Activated CD4-positive, alpha-beta T cell treated with anti-CD3 and anti-CD28 coated beads, Interleukin-2, amount 50 U/mL, for 4 hours (primary cell): ENCODE measurements around the gene ARL8B.
A peak's percentile ranks its signal among the peaks of the same experiment; 100 is the strongest.

Source experiments
- DNase-seq, 2 experiments: peaks; one replicate each; pipeline ENCODE4 v3.0.0-alpha.2; 2020

Gene ARL8B

GRCh38 chr3:5188419-5189221 lies 66.5 kb downstream of the ARL8B start:
- peak; percentile 54 to 57 for DNase-seq

- DNase-seq: no peak
These were observed 68.2 kb downstream of the ARL8B start for GRCh38 chr3:5190147-5190791.

- DNase-seq: no peak
These were observed 69.6 kb downstream of the ARL8B start for GRCh38 chr3:5191555-5192304.

- peak; percentile 33 to 37 for DNase-seq
These were observed 70.7 kb downstream of the ARL8B start for GRCh38 chr3:5192571-5193365.

- DNase-seq: no peak
These were observed 72.2 kb downstream of the ARL8B start for GRCh38 chr3:5194341-5194740.

- DNase-seq: peak in 1 of 2 experiments; percentile 34
These were observed 72.9 kb downstream of the ARL8B start for GRCh38 chr3:5194801-5195509.

- no peak for DNase-seq
These were observed 73.5 kb downstream of the ARL8B start for GRCh38 chr3:5195605-5196004.

- no peak for DNase-seq
These were observed 74.9 kb downstream of the ARL8B start for GRCh38 chr3:5197022-5197421.

- peak; percentile 27 to 33 for DNase-seq
These were observed 75.6 kb downstream of the ARL8B start for GRCh38 chr3:5197470-5198312.

GRCh38 chr3:5198313-5198677 lies 76.2 kb downstream of the ARL8B start:
- DNase-seq: no peak

GRCh38 chr3:5198986-5199731 lies 77.1 kb downstream of the ARL8B start:
- no peak for DNase-seq

- DNase-seq: no peak
These were observed 79.4 kb downstream of the ARL8B start for GRCh38 chr3:5201536-5201935.

GRCh38 chr3:5202222-5202621 lies 80.1 kb downstream of the ARL8B start:
- DNase-seq: no peak

- DNase-seq: no peak
These were observed 83.3 kb downstream of the ARL8B start for GRCh38 chr3:5205165-5205941.

- no peak for DNase-seq
These were observed 88.8 kb downstream of the ARL8B start for GRCh38 chr3:5210926-5211325.

GRCh38 chr3:5212628-5213573 lies 90.8 kb downstream of the ARL8B start:
- DNase-seq: no peak

GRCh38 chr3:5213574-5213966 lies 91.5 kb downstream of the ARL8B start:
- no peak for DNase-seq

GRCh38 chr3:5214352-5214751 lies 92.3 kb downstream of the ARL8B start:
- DNase-seq: no peak
